Endothelial cell of umbilical vein (primary cell): ENCODE results near the gene GNB1. TPM values are rescaled to one million over a fixed set of nuclear protein-coding genes. Genes with fewer than 3 reads are reported as not detected.

Source experiments
- BruUV-seq: library from RNA; stranded (reverse); fragments of 400-500 nt; replicated peaks from 2 replicates; lab custom pipeline; 2021; lab: Mats Ljungman, UMichigan
- CTCF ChIA-PET: fragments of 300-600, 350-600 bp; sonication (Branson Sonifier 250); formaldehyde crosslinking; loops from one replicate; lab custom pipeline; 2021; ENCODE audit warnings: antibody characterized with exemption, inconsistent platforms; lab: Charles Lee
- POLR2A ChIA-PET: fragments of 300-600, 350-600 bp; sonication (Branson Sonifier 250); formaldehyde crosslinking; loops from one replicate; lab custom pipeline; 2021; ENCODE audit warnings: antibody characterized with exemption, inconsistent platforms; lab: Charles Lee
- DNase-seq: peaks from one replicate; pipeline ENCODE4 v3.0.0-alpha.2; 2011; ENCODE audit warnings: low read depth, low spot score
- FAIRE-seq: peaks from 2 replicates; lab custom pipeline; 2011; peaks lifted over from hg19 to GRCh38; lab: Jason Lieb, UNC
- H2AFZ ChIP-seq: 2 replicates; pipeline ENCODE4 v1.6.0; 2012; ENCODE audit warnings: low read depth, low read length, control low read depth, inconsistent platforms
- H3K27ac ChIP-seq: 2 replicates; pipeline ENCODE4 v1.5.1; 2011; ENCODE audit warnings: low read depth, mild to moderate bottlenecking, control low read depth, low read length, moderate library complexity; ENCODE audit not compliant: insufficient read depth
- H3K27me3 ChIP-seq, 2 experiments: 2 replicates each; pipeline versions ENCODE4 v1.6.0 to v1.6.1; 2011; ENCODE audit warnings: low read length in 2 of 2, mixed read lengths in 1 of 2; ENCODE audit not compliant: control insufficient read depth in 2 of 2, insufficient read depth in 2 of 2
- H3K36me3 ChIP-seq, 2 experiments: 2 replicates in 1 of 2; 3 replicates in 1 of 2; pipeline ENCODE4 v1.5.1; 2011; ENCODE audit warnings: low read length in 2 of 2, mild to moderate bottlenecking in 1 of 2, moderate library complexity in 1 of 2; ENCODE audit not compliant: control insufficient read depth in 2 of 2, insufficient read depth in 2 of 2; ENCODE audit errors: extremely low read depth in 1 of 2
- H3K4me1 ChIP-seq: 3 replicates; pipeline ENCODE4 v1.5.1; 2011; ENCODE audit warnings: mild to moderate bottlenecking, low read length; ENCODE audit not compliant: control insufficient read depth, insufficient read depth; ENCODE audit errors: extremely low read depth
- H3K4me2 ChIP-seq: 2 replicates; pipeline ENCODE4 v1.6.1; 2011; ENCODE audit warnings: low read length, control low read depth, mixed read lengths; ENCODE audit not compliant: insufficient read depth
- H3K4me3 ChIP-seq, 3 experiments: fragments of 200-600 bp in 1 of 3; sonication (generic), shearing (Covaris generic) in 1 of 3; replicated peaks in 1 of 3; 2 replicates each; pipeline ENCODE4 v1.5.1; 2011 to 2016; ENCODE audit warnings: control low read depth in 3 of 3, low read length in 3 of 3, mild to moderate bottlenecking in 2 of 3, inconsistent platforms in 1 of 3, low read depth in 1 of 3, moderate library complexity in 1 of 3; ENCODE audit not compliant: insufficient read depth in 1 of 3
- H3K79me2 ChIP-seq: 2 replicates; pipeline ENCODE4 v1.6.0; 2012; ENCODE audit warnings: low read length, inconsistent platforms; ENCODE audit not compliant: control insufficient read depth, insufficient read depth
- H3K9ac ChIP-seq: replicated peaks from 2 replicates; pipeline ENCODE3; 2011; ENCODE audit warnings: low read length, control low read depth; ENCODE audit not compliant: insufficient read depth; ENCODE audit errors: extremely low read depth
- H3K9me1 ChIP-seq: replicated peaks from 3 replicates; pipeline ENCODE4 v1.6.0; 2011; ENCODE audit warnings: mild to moderate bottlenecking, low read length; ENCODE audit not compliant: control insufficient read depth, insufficient read depth; ENCODE audit errors: extremely low read depth
- H3K9me3 ChIP-seq: replicated peaks from 2 replicates; pipeline ENCODE4 v1.5.1; 2012; ENCODE audit warnings: low read length, inconsistent platforms; ENCODE audit not compliant: control insufficient read depth, insufficient read depth
- H4K20me1 ChIP-seq: replicated peaks from 2 replicates; pipeline ENCODE3; 2011; ENCODE audit warnings: mild to moderate bottlenecking, low read length; ENCODE audit not compliant: control insufficient read depth, insufficient read depth; ENCODE audit errors: extremely low read depth
- CTCF ChIP-seq, 2 donors: IDR thresholded peaks; 1 replicate in 1 of 2; 2 replicates in 1 of 2; pipeline ENCODE4 v1.5.1; 2011; ENCODE audit warnings: low read length in 2 of 2, mild to moderate bottlenecking in 2 of 2, moderate library complexity in 2 of 2, control low read depth in 1 of 2, inconsistent platforms in 1 of 2, low read depth in 1 of 2; ENCODE audit not compliant: insufficient read depth in 1 of 2; ENCODE audit errors: extremely low read depth in 1 of 2
- EZH2 ChIP-seq: IDR thresholded peaks from 2 replicates; pipeline ENCODE4 v1.6.1; 2012; ENCODE audit warnings: borderline replicate concordance, low read depth, mild to moderate bottlenecking, moderate library complexity, low read length, inconsistent platforms; ENCODE audit not compliant: severe bottlenecking
- FOS ChIP-seq: IDR thresholded peaks from 2 replicates; pipeline ENCODE4 v1.6.1; 2011; ENCODE audit warnings: mild to moderate bottlenecking, low read length, moderate library complexity, borderline replicate concordance; ENCODE audit not compliant: insufficient read depth
- GATA2 ChIP-seq: IDR thresholded peaks from 2 replicates; pipeline ENCODE4 v1.7.0; 2011; ENCODE audit warnings: low read depth, mild to moderate bottlenecking, moderate library complexity, mixed read lengths, low read length; ENCODE audit not compliant: insufficient read length, insufficient read depth
- JUN ChIP-seq: IDR thresholded peaks from 2 replicates; pipeline ENCODE4 v1.6.1; 2011; ENCODE audit warnings: borderline replicate concordance, low read depth; ENCODE audit not compliant: insufficient read length, insufficient read depth
- MAX ChIP-seq: IDR thresholded peaks from 2 replicates; pipeline ENCODE4 v1.6.1; 2011; ENCODE audit not compliant: insufficient read depth, insufficient read length
- MYC ChIP-seq: IDR thresholded peaks from one replicate; pipeline ENCODE4 v1.6.1; 2011; ENCODE audit warnings: mild to moderate bottlenecking, low read depth, low read length
- POLR2A ChIP-seq: IDR thresholded peaks from 2 replicates; pipeline ENCODE4 v1.6.1; 2012; ENCODE audit warnings: low read depth, mild to moderate bottlenecking, control low read depth, low read length
- POLR2AphosphoS5 ChIP-seq: IDR thresholded peaks from 2 replicates; pipeline ENCODE4 v1.6.1; 2012; ENCODE audit warnings: low read depth, mild to moderate bottlenecking, control low read depth, low read length, moderate library complexity; ENCODE audit not compliant: insufficient read depth
- dilution Hi-C: fragments of 300-500 bp; cut with MboI; formaldehyde crosslinking; loops from one replicate; pipeline ENCODE4 v1.15.0; 2019; ENCODE audit warnings: low sequenced_read_pairs; ENCODE audit not compliant: extremely low pct_ligation_motif_present
- intact Hi-C: fragments of 100-400 bp; cut with micrococcal nuclease; formaldehyde crosslinking; loops from one replicate; pipeline ENCODE4 v1.10.0; 2022
- polyA plus RNA-seq, 4 experiments: library from polyadenylated mRNA; depleted of rRNA in 3 of 4; stranded (reverse) in 3 of 4; unstranded in 1 of 4; fragments of >200 nt; gene quantifications; 2 replicates each; pipeline versions ENCODE4 v1.2.1 to v1.2.3, GENCODE V29; 2011 to 2012; ENCODE audit warnings: missing spikeins in 1 of 4
- total RNA-seq: library from RNA; stranded (reverse); gene quantifications from 2 replicates; pipeline ENCODE4 v1.2.3, GENCODE V29; 2021

Gene GNB1
- total and polyA plus RNA-seq, 2 donors (not counting 3 experiments of a cell fraction or from before 2014, with no cell fraction given), result 501 to 529 TPM

DNA sequence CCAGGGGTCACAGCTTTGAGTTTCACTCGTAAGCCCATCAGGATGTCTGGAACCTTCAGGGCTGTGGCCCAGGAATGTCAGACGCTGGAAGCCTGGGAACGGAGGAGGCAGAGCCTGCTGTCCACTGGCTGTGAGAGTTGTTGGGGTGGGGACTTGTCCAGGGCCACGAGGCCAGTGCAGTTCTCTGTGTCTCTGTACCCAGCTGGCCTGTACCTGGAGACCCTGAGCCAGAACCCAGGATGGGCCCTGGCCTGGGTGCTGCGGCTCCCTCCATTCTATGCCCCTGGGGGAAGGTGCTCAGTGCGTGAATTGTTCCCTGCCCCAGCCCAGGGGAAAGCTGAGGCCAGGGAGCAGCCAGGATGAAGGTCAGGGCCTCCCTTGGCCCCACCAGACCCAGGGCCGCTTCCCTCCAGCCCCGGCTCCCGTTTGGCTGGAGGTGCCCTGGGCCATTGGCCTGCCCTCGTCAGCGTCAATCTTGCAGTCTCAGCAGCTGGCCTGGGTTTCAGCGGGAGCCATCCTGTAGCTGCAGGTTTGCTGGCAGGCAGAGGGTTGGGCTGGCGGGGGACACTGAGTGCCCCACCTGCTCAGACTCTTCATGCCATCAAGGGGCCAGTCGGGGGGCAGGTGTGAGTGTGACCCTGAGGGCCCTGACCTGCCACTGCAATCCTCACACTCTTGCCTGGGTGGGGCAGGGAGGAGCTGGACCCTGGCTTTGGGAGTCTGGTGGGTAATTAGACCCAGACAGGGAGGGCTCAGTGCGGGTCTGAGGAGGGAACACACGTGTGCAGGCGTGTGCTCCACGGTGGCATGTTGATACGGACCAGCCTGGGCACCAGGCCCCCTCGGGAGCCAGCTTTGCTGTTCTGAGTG, 23.4 kb upstream of the GNB1 start:
- DNase-seq (no peak), FAIRE-seq (no peak)
- no peak overlapping the region for H3K9ac ChIP-seq
- no TSS peak for BruUV-seq
- H3K79me2 ChIP-seq, result no peaks in the 10 kb centered on the region
- H3K4me3 ChIP-seq, result no peak overlapping the region
- TF ChIP-seq FOS, result no peak
- no peak for TF ChIP-seq MAX
- no peak for TF ChIP-seq CTCF (IDR thresholded peaks at IDR 0.05; ENCODE audit: extremely low read depth in 1 of 2, insufficient read depth in 1 of 2, low read depth in 1 of 2, low read length in 2 of 2)
- TF ChIP-seq EZH2, result no peak
- no peak for TF ChIP-seq MYC
- no peak for TF ChIP-seq POLR2A
- TF ChIP-seq GATA2, result no peak
- no peak for TF ChIP-seq JUN
- TF ChIP-seq POLR2AphosphoS5, result no peak
- intact Hi-C loops (loop anchor here (10.0 kb wide), 1 partner anchor 220 kb away; no protein-coding TSS in a partner anchor), dilution Hi-C loops (no loop called here)
- no peaks in the 10 kb centered on the region for H4K20me1 ChIP-seq
- H3K4me2 ChIP-seq, result no peak overlapping the region
- H3K27ac ChIP-seq, result no peak overlapping the region
- H3K9me1 ChIP-seq, result no peaks in the 10 kb centered on the region
- H3K4me1 ChIP-seq, result peaks cover 9% of the 10 kb centered on the region
- CTCF ChIA-PET, result interaction anchor here (1.4 kb wide), 1 partner anchor 8 kb away, joined by 5 read pairs; no protein-coding TSS in a partner anchor
- no peak overlapping the region for H2AFZ ChIP-seq
- no peaks in the 10 kb centered on the region for H3K27me3 ChIP-seq
- no peaks in the 10 kb centered on the region for H3K9me3 ChIP-seq
- POLR2A ChIA-PET, result no interaction called here
- no peaks in the 10 kb centered on the region for H3K36me3 ChIP-seq
